WTC11 (cell line): ENCODE data around the gene LDLRAD4. TPM values are rescaled to one million over a fixed set of nuclear protein-coding genes. Genes with fewer than 3 reads are reported as not detected.

Experiments
- ATAC-seq: fragments of 200-7000 bp; cut with Tn5 transposase; 2 replicates; pipeline ENCODE4 v1.10.0; 2021; ENCODE audit warnings: mild to moderate bottlenecking, moderate library complexity
- CTCF ChIA-PET: fragments of 300-600 bp; sonication (Branson Sonifier 250); formaldehyde crosslinking; loops from one replicate; lab custom pipeline; 2021; ENCODE audit warnings: antibody characterized with exemption; lab: Charles Lee
- POLR2A ChIA-PET: fragments of 350-600 bp; sonication (Branson Sonifier 250); formaldehyde crosslinking; loops from one replicate; lab custom pipeline; 2021; ENCODE audit warnings: antibody characterized with exemption; lab: Charles Lee
- DNase-seq: peaks from one replicate; pipeline ENCODE4 v3.0.0; 2021; ENCODE audit warnings: low spot score
- H3K27ac Mint-ChIP-seq: 2 replicates; pipeline ENCODE4 v1.8.0; 2021; ENCODE audit warnings: mixed read lengths
- H3K27me3 Mint-ChIP-seq: 2 replicates; pipeline ENCODE4 v1.8.0; 2021; ENCODE audit warnings: low read depth, mild to moderate bottlenecking, moderate library complexity, mixed read lengths
- H3K36me3 Mint-ChIP-seq: 2 replicates; pipeline ENCODE4 v1.8.0; 2021; ENCODE audit warnings: mixed read lengths
- H3K4me1 Mint-ChIP-seq: 2 replicates; pipeline ENCODE4 v1.8.0; 2022; ENCODE audit warnings: mixed read lengths
- H3K4me3 Mint-ChIP-seq: 2 replicates; pipeline ENCODE4 v1.8.0; 2021; ENCODE audit warnings: mild to moderate bottlenecking, moderate library complexity, mixed read lengths
- H3K9me3 Mint-ChIP-seq: 2 replicates; pipeline ENCODE4 v1.8.0; 2021; ENCODE audit warnings: mixed read lengths
- EMX1 ChIP-seq: fragments of 250-450 bp; sonication (Bioruptor Pico); IDR thresholded peaks from 2 replicates; pipeline ENCODE4 v1.8.0; 2021; ENCODE audit warnings: mild to moderate bottlenecking
- FOXP1 ChIP-seq: sonication (generic); formaldehyde crosslinking; IDR thresholded peaks from 2 replicates; pipeline ENCODE4 v1.8.0; 2022; ENCODE audit warnings: missing genetic modification reagents, mild to moderate bottlenecking, moderate library complexity, borderline replicate concordance
- JAZF1 ChIP-seq: fragments of 250-450 bp; sonication (Bioruptor Pico); IDR thresholded peaks from 2 replicates; pipeline ENCODE4 v1.9.0; 2021; ENCODE audit warnings: moderate library complexity, mild to moderate bottlenecking, inconsistent platforms
- MYBL2 ChIP-seq: sonication (generic); formaldehyde crosslinking; IDR thresholded peaks from 2 replicates; pipeline ENCODE4 v1.8.1; 2023; ENCODE audit warnings: mild to moderate bottlenecking, moderate library complexity, missing genetic modification reagents
- PRRX2 ChIP-seq: fragments of 250-450 bp; sonication (Bioruptor Pico); IDR thresholded peaks from 2 replicates; pipeline ENCODE4 v1.8.0; 2021; ENCODE audit warnings: mild to moderate bottlenecking
- RORB ChIP-seq: fragments of 250-450 bp; sonication (Bioruptor Pico); IDR thresholded peaks from 2 replicates; pipeline ENCODE4 v1.9.0; 2021; ENCODE audit warnings: mild to moderate bottlenecking
- TEAD1 ChIP-seq: sonication (generic); formaldehyde crosslinking; IDR thresholded peaks from 2 replicates; pipeline ENCODE4 v1.8.0; 2022; ENCODE audit warnings: mild to moderate bottlenecking, missing genetic modification reagents
- ZBTB21 ChIP-seq: sonication (generic); formaldehyde crosslinking; IDR thresholded peaks from 2 replicates; pipeline ENCODE4 v1.8.1; 2023; ENCODE audit warnings: mild to moderate bottlenecking, missing genetic modification reagents, borderline replicate concordance
- ZNF121 ChIP-seq: sonication (generic); formaldehyde crosslinking; IDR thresholded peaks from 2 replicates; pipeline ENCODE4 v1.8.0; 2023; ENCODE audit warnings: missing genetic modification reagents
- ZNF219 ChIP-seq: sonication (generic); formaldehyde crosslinking; IDR thresholded peaks from 2 replicates; pipeline ENCODE4 v1.8.0; 2023; ENCODE audit warnings: missing genetic modification reagents, mild to moderate bottlenecking, borderline replicate concordance
- ZNF396 ChIP-seq: fragments of 250-450 bp; sonication (Bioruptor Pico); IDR thresholded peaks from 2 replicates; pipeline ENCODE4 v1.8.0; 2021; ENCODE audit warnings: mild to moderate bottlenecking, moderate library complexity, borderline replicate concordance
- ZNF423 ChIP-seq: fragments of 250-450 bp; sonication (Bioruptor Pico); IDR thresholded peaks from 2 replicates; pipeline ENCODE4 v2.1.2; 2022; ENCODE audit warnings: mild to moderate bottlenecking, moderate library complexity
- total RNA-seq: library from RNA; stranded (reverse); gene quantifications from 3 replicates; pipeline ENCODE4 v1.2.3, GENCODE V29; 2021
- TF ChIP-seq, protein P1 (sequence below): sonication (generic); formaldehyde crosslinking; conservative IDR thresholded peaks from 2 replicates; pipeline ENCODE4 v1.8.1; 2022; ENCODE audit warnings: mild to moderate bottlenecking, missing genetic modification reagents
- TF ChIP-seq, protein P2 (sequence below): sonication (generic); formaldehyde crosslinking; IDR thresholded peaks from 2 replicates; pipeline ENCODE4 v1.8.0; 2022; ENCODE audit warnings: mild to moderate bottlenecking, missing genetic modification reagents
- TF ChIP-seq, protein P3 (sequence below): sonication (generic); formaldehyde crosslinking; IDR thresholded peaks from 2 replicates; pipeline ENCODE4 v1.8.1; 2023; ENCODE audit warnings: mild to moderate bottlenecking, moderate library complexity, missing genetic modification reagents
- TF ChIP-seq, protein P4 (sequence below): sonication (generic); formaldehyde crosslinking; conservative IDR thresholded peaks from 2 replicates; pipeline ENCODE4 v1.8.1; 2023; ENCODE audit warnings: mild to moderate bottlenecking, low read depth, missing genetic modification reagents, moderate library complexity
- TF ChIP-seq, protein P5 (sequence below): sonication (generic); formaldehyde crosslinking; IDR thresholded peaks from 2 replicates; pipeline ENCODE4 v1.8.1; 2023; ENCODE audit warnings: mild to moderate bottlenecking, missing genetic modification reagents, moderate library complexity
- TF ChIP-seq, protein P6 (sequence below): sonication (generic); formaldehyde crosslinking; IDR thresholded peaks from 2 replicates; pipeline ENCODE4 v1.8.1; 2023; ENCODE audit warnings: mild to moderate bottlenecking, missing genetic modification reagents
- TF ChIP-seq, protein P7 (sequence below): sonication (generic); formaldehyde crosslinking; IDR thresholded peaks from 2 replicates; pipeline ENCODE4 v1.8.1; 2023; ENCODE audit warnings: mild to moderate bottlenecking, missing genetic modification reagents, borderline replicate concordance
- TF ChIP-seq, protein P8 (sequence below): fragments of 250-450 bp; sonication (Bioruptor Pico); IDR thresholded peaks from 2 replicates; pipeline ENCODE4 v1.8.0; 2021; ENCODE audit warnings: mild to moderate bottlenecking

The LDLRAD4 gene
- total RNA-seq, 1 experiment from 2014 or later: 6.2 TPM

DNA sequence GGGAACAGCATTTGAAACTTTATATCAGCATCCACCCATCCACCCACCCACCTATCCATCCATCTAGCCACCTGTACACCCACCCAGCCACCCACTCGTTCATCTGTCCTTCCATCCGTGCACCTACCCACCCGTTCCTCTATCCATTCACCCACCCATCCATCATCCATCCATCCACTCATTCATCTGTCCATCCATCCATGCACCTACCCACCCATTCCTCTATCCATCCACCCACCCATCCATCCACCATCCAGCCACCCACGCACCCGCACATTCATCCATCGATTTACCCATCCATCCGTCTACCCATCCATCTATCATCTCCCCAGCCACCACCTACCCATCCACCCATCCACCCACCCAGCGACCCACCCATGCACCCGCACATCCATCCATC, 24.8 kb downstream of the LDLRAD4 start:
- Mint-ChIP-seq H3K36me3 (no peaks in the 10 kb centered on the region), H3K4me3 (no peak overlapping the region), H3K4me1 (peaks cover 7% of the 10 kb centered on the region)
- no peak for ATAC-seq
- ChIA-PET CTCF (no interaction called here), POLR2A (no interaction called here)
- TF ChIP-seq, protein P1, sequence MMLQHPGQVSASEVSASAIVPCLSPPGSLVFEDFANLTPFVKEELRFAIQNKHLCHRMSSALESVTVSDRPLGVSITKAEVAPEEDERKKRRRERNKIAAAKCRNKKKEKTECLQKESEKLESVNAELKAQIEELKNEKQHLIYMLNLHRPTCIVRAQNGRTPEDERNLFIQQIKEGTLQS (CRISPR knock-in tag): no peak
- TF ChIP-seq JAZF1: no peak
- TF ChIP-seq, all 79 proteins: peak for 0
- Mint-ChIP-seq H3K27me3 (no peaks in the 10 kb centered on the region), H3K27ac (no peak overlapping the region), H3K9me3 (no peaks in the 10 kb centered on the region)
- DNase-seq: no peak

DNA sequence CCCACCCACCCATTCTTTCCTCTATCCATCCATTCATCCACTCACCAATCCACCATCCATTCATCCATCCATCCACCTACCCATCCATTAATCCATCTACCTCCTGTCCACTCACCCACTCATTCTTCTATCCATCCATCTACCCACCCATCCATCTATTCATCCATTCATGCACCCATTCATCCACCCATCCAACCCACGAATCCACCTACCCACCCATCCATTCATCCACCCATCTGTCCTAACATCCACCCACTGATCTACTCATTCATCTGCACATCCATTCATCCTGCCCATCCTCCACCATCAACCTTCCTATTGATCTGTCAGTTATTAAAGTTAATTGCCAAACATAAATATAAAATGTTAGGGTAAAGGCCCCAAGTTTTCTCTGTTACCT, 25.6 kb downstream of the LDLRAD4 start:
- Mint-ChIP-seq H3K27ac (no peak overlapping the region), H3K9me3 (no peaks in the 10 kb centered on the region), H3K4me3 (no peak overlapping the region), H3K4me1 (peaks cover 5% of the 10 kb centered on the region), H3K36me3 (no peaks in the 10 kb centered on the region), H3K27me3 (no peaks in the 10 kb centered on the region)
- POLR2A ChIA-PET: no interaction called here
- CTCF ChIA-PET: no interaction called here
- ATAC-seq: no peak
- no peak for DNase-seq
- TF ChIP-seq ZNF219 (CRISPR knock-in tag) (no peak), ZNF121 (CRISPR knock-in tag) (no peak), MYBL2 (CRISPR knock-in tag) (no peak), EMX1 (no peak), ZBTB21 (no peak), ZNF423 (no peak), RORB (CRISPR knock-in tag) (no peak), FOXP1 (CRISPR knock-in tag) (no peak), TEAD1 (CRISPR knock-in tag) (no peak), ZNF396 (no peak), PRRX2 (CRISPR knock-in tag) (no peak)
- TF ChIP-seq, protein P2, sequence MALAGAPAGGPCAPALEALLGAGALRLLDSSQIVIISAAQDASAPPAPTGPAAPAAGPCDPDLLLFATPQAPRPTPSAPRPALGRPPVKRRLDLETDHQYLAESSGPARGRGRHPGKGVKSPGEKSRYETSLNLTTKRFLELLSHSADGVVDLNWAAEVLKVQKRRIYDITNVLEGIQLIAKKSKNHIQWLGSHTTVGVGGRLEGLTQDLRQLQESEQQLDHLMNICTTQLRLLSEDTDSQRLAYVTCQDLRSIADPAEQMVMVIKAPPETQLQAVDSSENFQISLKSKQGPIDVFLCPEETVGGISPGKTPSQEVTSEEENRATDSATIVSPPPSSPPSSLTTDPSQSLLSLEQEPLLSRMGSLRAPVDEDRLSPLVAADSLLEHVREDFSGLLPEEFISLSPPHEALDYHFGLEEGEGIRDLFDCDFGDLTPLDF (CRISPR knock-in tag): no peak
- TF ChIP-seq, protein P3, sequence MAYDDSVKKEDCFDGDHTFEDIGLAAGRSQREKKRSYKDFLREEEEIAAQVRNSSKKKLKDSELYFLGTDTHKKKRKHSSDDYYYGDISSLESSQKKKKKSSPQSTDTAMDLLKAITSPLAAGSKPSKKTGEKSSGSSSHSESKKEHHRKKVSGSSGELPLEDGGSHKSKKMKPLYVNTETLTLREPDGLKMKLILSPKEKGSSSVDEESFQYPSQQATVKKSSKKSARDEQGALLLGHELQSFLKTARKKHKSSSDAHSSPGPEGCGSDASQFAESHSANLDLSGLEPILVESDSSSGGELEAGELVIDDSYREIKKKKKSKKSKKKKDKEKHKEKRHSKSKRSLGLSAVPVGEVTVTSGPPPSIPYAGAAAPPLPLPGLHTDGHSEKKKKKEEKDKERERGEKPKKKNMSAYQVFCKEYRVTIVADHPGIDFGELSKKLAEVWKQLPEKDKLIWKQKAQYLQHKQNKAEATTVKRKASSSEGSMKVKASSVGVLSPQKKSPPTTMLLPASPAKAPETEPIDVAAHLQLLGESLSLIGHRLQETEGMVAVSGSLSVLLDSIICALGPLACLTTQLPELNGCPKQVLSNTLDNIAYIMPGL (CRISPR knock-in tag): no peak
- TF ChIP-seq, protein P4, sequence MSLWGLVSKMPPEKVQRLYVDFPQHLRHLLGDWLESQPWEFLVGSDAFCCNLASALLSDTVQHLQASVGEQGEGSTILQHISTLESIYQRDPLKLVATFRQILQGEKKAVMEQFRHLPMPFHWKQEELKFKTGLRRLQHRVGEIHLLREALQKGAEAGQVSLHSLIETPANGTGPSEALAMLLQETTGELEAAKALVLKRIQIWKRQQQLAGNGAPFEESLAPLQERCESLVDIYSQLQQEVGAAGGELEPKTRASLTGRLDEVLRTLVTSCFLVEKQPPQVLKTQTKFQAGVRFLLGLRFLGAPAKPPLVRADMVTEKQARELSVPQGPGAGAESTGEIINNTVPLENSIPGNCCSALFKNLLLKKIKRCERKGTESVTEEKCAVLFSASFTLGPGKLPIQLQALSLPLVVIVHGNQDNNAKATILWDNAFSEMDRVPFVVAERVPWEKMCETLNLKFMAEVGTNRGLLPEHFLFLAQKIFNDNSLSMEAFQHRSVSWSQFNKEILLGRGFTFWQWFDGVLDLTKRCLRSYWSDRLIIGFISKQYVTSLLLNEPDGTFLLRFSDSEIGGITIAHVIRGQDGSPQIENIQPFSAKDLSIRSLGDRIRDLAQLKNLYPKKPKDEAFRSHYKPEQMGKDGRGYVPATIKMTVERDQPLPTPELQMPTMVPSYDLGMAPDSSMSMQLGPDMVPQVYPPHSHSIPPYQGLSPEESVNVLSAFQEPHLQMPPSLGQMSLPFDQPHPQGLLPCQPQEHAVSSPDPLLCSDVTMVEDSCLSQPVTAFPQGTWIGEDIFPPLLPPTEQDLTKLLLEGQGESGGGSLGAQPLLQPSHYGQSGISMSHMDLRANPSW (CRISPR knock-in tag): no peak
- TF ChIP-seq, protein P5, sequence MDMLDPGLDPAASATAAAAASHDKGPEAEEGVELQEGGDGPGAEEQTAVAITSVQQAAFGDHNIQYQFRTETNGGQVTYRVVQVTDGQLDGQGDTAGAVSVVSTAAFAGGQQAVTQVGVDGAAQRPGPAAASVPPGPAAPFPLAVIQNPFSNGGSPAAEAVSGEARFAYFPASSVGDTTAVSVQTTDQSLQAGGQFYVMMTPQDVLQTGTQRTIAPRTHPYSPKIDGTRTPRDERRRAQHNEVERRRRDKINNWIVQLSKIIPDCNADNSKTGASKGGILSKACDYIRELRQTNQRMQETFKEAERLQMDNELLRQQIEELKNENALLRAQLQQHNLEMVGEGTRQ (CRISPR knock-in tag): no peak
- TF ChIP-seq, protein P6, sequence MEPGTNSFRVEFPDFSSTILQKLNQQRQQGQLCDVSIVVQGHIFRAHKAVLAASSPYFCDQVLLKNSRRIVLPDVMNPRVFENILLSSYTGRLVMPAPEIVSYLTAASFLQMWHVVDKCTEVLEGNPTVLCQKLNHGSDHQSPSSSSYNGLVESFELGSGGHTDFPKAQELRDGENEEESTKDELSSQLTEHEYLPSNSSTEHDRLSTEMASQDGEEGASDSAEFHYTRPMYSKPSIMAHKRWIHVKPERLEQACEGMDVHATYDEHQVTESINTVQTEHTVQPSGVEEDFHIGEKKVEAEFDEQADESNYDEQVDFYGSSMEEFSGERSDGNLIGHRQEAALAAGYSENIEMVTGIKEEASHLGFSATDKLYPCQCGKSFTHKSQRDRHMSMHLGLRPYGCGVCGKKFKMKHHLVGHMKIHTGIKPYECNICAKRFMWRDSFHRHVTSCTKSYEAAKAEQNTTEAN: no peak
- TF ChIP-seq, protein P7, sequence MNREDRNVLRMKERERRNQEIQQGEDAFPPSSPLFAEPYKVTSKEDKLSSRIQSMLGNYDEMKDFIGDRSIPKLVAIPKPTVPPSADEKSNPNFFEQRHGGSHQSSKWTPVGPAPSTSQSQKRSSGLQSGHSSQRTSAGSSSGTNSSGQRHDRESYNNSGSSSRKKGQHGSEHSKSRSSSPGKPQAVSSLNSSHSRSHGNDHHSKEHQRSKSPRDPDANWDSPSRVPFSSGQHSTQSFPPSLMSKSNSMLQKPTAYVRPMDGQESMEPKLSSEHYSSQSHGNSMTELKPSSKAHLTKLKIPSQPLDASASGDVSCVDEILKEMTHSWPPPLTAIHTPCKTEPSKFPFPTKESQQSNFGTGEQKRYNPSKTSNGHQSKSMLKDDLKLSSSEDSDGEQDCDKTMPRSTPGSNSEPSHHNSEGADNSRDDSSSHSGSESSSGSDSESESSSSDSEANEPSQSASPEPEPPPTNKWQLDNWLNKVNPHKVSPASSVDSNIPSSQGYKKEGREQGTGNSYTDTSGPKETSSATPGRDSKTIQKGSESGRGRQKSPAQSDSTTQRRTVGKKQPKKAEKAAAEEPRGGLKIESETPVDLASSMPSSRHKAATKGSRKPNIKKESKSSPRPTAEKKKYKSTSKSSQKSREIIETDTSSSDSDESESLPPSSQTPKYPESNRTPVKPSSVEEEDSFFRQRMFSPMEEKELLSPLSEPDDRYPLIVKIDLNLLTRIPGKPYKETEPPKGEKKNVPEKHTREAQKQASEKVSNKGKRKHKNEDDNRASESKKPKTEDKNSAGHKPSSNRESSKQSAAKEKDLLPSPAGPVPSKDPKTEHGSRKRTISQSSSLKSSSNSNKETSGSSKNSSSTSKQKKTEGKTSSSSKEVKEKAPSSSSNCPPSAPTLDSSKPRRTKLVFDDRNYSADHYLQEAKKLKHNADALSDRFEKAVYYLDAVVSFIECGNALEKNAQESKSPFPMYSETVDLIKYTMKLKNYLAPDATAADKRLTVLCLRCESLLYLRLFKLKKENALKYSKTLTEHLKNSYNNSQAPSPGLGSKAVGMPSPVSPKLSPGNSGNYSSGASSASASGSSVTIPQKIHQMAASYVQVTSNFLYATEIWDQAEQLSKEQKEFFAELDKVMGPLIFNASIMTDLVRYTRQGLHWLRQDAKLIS (CRISPR knock-in tag): no peak
- TF ChIP-seq, protein P8, sequence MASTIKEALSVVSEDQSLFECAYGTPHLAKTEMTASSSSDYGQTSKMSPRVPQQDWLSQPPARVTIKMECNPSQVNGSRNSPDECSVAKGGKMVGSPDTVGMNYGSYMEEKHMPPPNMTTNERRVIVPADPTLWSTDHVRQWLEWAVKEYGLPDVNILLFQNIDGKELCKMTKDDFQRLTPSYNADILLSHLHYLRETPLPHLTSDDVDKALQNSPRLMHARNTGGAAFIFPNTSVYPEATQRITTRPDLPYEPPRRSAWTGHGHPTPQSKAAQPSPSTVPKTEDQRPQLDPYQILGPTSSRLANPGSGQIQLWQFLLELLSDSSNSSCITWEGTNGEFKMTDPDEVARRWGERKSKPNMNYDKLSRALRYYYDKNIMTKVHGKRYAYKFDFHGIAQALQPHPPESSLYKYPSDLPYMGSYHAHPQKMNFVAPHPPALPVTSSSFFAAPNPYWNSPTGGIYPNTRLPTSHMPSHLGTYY: no peak
